GM19351 (cell line): ENCODE measurements around the gene KIFAP3.
"Not testable (repeated sequence)": the region's sequence is repeated elsewhere in the genome, so short reads cannot be mapped to it uniquely, and the experiment has no call there.

Source experiments
- ATAC-seq: cut with Tn5 transposase; IDR thresholded peaks from one replicate; pipeline ENCODE4 v1.9.1; 2021; ENCODE audit warnings: mild to moderate bottlenecking, moderate library complexity; ENCODE audit not compliant: unreplicated experiment

Gene KIFAP3

DNA sequence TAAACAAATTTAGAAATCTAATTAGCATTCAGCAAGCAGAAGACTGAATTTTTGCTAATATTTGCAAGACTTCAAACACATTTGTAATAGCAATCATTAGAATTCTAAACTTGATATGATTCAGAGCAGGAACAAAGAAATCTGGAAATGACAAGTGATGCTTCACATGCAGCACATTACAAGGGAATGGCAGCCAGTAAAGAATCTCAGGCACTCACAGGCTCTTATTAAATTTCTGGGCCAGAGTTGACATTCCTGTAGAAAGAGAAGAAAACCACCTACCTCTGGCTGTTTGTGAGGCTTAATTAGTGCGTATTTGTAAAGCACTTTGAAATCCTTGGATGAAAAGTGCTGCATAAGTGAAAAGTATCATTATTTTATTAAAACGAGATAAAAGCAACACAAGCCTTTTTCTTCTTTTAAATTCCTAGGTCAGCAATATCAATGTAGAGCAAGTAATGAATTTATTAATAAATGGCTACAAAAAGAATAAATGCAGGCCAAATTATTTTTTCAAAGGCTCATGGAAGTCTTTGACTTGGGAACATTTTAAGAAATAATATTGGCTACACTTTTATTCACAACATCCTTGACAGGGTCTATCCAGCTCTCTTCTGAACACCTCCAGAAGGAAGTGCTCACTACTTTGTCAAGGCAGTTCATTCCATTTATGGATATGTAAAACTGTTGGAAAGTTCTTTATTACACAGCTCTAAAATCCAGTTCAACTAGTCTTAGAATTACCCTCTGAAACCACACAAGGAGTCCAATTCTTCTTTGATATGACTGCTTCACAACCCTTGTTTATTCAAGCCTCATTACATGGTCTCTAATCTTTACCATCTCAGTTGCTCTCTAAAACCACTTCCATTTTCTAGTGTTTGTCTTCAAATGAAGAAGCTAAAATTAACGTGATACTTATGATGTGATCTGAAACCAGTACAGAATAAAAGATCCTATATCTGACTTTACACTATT lies 148.7 kb downstream of the KIFAP3 start:
- ATAC-seq, result peak; percentile 79

GRCh38 chr1:169924829-169925228 lies 149.7 kb downstream of the KIFAP3 start:
- no peak for ATAC-seq

GRCh38 chr1:169924063-169924462 lies 150.4 kb downstream of the KIFAP3 start:
- ATAC-seq, result no peak

DNA sequence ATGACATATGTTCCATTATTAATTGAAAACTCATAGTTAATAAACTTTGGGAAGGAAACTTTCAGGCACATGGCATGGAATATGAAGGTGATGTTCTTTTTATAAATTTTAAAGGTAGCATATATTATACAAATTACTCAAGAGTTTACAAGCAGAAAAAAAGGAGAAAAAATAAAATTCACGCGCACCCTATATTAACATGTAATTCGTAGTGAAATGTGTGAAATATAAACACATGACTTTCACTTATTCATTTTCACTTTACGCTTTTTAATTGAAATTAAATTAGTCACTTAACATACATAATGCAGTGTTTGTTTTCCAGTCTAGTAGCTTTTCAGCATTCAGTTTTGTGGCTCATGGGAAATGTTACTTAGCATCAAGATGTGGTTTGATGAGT lies 153.4 kb downstream of the KIFAP3 start:
- no peak for ATAC-seq

GRCh38 chr1:169918927-169919326 lies 155.6 kb downstream of the KIFAP3 start:
- no peak for ATAC-seq

GRCh38 chr1:169918220-169918619 lies 156.3 kb downstream of the KIFAP3 start:
- not testable (repeated sequence) for ATAC-seq

DNA sequence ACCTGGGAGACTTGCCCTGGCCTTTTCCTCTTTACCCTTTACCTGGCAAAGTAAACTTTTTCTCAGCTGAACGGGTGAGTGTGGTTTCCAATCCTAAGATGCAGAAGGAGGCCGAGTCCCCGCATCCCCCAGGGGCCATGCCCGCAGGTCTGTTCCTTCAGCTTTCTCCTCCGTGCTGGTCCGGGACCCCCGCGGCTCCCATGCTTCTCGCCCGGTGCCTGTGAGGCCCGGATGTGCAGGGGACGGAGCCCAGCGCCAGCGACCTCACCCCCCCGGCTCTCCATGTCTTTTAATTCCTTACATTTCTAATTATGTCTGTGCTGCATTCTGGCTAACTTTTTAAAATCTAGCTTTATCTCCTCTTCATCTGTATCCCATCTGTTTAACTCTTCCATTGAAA lies 159.3 kb downstream of the KIFAP3 start:
- ATAC-seq, result no peak

GRCh38 chr1:169914531-169914930 lies 160.0 kb downstream of the KIFAP3 start:
- ATAC-seq, result no peak

DNA sequence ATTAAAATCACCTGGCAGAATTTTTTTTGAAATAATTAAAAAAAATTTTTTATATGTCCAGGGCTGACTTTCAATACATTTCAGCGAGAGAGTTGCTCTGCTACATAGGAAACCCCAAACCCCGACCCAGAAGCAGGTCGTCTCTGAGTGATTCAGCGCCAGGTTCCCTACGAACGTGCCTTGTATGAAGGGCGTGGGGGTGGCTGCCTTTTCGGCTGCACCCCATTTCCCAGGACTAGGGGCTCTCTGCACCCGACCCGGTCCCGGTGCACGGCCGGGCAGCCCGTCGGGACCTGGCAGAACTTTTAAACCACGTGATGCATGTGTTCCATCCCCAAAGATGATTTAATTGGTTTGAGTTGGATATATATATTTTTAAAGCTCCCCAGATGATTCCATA lies 165.0 kb downstream of the KIFAP3 start:
- ATAC-seq, result no peak

DNA sequence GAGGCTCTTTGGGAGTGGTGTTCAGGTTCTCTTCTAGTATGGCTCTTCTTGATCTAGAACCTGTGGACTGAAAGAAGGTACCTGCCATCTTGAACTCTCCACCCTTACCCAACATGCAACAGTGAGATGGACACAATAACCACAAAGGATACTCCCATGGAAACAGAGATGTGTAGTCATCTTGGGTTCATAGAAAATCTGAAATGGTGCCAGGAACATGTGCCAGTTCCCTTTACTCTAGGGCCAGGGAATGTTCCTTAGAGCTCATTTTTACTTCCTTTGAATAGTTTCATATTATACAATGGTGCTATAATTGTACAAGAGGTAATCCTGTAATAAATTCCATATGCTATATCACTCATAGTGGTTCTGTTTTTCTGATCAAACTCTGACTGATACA lies 167.6 kb downstream of the KIFAP3 start:
- no peak for ATAC-seq

DNA sequence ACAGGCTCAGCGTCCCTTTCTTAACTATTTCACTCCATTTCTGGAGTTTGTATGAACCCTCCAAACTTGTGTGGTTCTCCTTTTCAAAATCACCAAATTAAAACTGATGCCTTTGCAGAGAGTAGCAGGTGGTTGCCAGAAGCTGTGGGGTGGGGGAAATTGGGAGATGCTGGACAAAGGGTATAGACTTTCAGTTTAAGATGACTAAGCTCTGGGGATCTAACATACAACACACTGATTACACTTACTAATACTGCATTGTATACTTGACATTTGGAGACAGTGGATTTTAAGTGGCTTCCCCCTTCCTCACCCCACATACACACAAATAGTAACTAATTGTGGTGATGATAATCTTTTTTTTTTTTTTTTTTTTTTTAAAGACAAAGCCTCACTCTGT lies 169.7 kb downstream of the KIFAP3 start:
- no peak for ATAC-seq

DNA sequence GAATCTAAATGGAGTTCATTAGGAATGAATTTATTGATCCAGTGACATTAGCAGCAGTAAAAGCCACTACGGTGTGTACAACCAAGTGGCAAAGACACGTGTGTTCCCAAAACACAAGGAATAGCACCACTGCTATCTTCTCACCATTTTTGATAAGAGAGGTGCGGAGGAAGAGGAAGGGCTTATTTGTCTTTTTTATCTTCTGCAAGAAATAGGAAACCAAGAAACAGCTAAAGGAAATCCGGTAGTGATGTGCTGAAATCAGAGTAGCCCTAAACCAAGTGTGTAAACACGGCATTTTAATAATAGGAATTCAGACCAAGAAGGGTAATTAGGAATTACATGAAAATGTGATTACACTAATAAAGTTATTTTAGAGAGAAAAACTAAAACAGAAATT lies 171.7 kb downstream of the KIFAP3 start:
- ATAC-seq, result no peak

GRCh38 chr1:169901115-169901514 lies 173.4 kb downstream of the KIFAP3 start:
- no peak for ATAC-seq

DNA sequence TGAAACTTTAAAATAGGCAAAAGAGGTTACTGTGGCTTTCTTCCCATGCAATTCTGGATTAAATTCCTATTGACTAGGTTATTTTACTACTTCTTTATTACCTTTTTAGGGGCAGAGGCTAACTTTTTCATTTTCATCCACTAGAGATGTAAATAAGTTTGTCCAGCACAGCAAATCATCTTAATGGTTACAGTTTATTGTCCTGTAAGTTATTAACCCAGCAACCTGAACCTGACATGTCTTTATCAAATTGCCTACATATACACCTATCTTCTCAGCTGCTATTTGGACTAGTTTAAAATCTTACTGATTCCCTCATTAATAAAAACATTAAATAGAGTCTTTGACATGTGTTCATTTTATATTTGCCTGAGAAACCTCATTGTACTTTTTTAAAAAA lies 173.9 kb downstream of the KIFAP3 start:
- no peak for ATAC-seq

GRCh38 chr1:169899519-169900217 lies 174.8 kb downstream of the KIFAP3 start:
- no peak for ATAC-seq

DNA sequence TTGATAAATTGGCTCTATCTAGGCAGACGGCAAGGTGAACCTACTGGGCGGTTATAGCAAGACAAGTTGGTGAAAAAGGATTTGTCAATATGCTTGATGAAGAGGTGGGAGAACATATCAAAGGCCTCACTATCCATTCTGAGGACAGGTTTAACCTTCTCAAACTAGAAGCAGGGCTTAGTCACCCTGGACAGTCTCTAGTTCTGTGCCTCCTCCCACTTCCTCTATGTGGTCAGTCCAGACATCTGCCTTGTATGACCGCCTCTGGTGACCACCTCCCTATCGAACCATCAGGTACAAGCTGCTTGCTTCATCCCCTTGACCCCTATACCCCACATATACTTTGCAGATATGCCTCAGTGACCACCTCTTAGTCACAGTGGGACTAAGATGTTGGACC lies 178.5 kb downstream of the KIFAP3 start:
- ATAC-seq, result no peak

GRCh38 chr1:169894424-169895145 lies 179.9 kb downstream of the KIFAP3 start:
- ATAC-seq, result no peak

GRCh38 chr1:169893645-169894423 lies 180.7 kb downstream of the KIFAP3 start, which contains the start of gene SCYL3:
Gene SCYL3, minus strand, starts transcription at chr1:169893896. Its CDS starts 5,056 bp downstream, at chr1:169888840.
- ATAC-seq, result peak; percentile 80

GRCh38 chr1:169892927-169893644 lies 181.4 kb downstream of the KIFAP3 start:
- peak; percentile 51 for ATAC-seq
